SK-N-SH treated with all-trans-retinoic acid at 6 μM for 48 hours (cell line): ENCODE data around the gene LOXHD1.

Source experiments
- ARNTL ChIP-seq: fragments of 450-650 bp; formaldehyde crosslinking; IDR thresholded peaks from 2 replicates; pipeline ENCODE4 v1.5.0; 2020; ENCODE audit warnings: low read depth, mild to moderate bottlenecking, moderate library complexity, borderline replicate concordance
- CSRNP3 ChIP-seq: fragments of 250-450 bp; sonication (Bioruptor Pico); IDR thresholded peaks from 2 replicates; pipeline ENCODE4 v1.5.1; 2021; ENCODE audit warnings: mild to moderate bottlenecking, moderate library complexity
- ISL1 ChIP-seq: fragments of 250-450 bp; sonication (Bioruptor Pico); IDR thresholded peaks from 2 replicates; pipeline ENCODE4 v2.1.2; 2022; ENCODE audit warnings: mild to moderate bottlenecking, moderate library complexity
- PATZ1 ChIP-seq: fragments of 250-450 bp; sonication (Bioruptor Pico); IDR thresholded peaks from 2 replicates; pipeline ENCODE4 v1.8.0; 2020; ENCODE audit warnings: mild to moderate bottlenecking, moderate library complexity, borderline replicate concordance
- POU6F1 ChIP-seq: fragments of 250-450 bp; sonication (Bioruptor Pico); IDR thresholded peaks from 2 replicates; pipeline ENCODE4 v1.8.0; 2021; ENCODE audit warnings: low read depth, mild to moderate bottlenecking, moderate library complexity, borderline replicate concordance
- PPARA ChIP-seq: fragments of 250-450 bp; sonication (Bioruptor Pico); IDR thresholded peaks from 2 replicates; pipeline ENCODE4 v1.5.0; 2020; ENCODE audit warnings: mild to moderate bottlenecking, borderline replicate concordance
- TCF4 ChIP-seq: fragments of 250-450 bp; sonication (Bioruptor Pico); IDR thresholded peaks from 2 replicates; pipeline ENCODE4 v1.8.0; 2021; ENCODE audit warnings: mild to moderate bottlenecking, moderate library complexity, borderline replicate concordance
- TOX ChIP-seq: fragments of 250-450 bp; sonication (Bioruptor Pico); IDR thresholded peaks from 2 replicates; pipeline ENCODE4 v1.8.0; 2021; ENCODE audit warnings: mild to moderate bottlenecking, moderate library complexity, borderline replicate concordance
- TSHZ2 ChIP-seq: fragments of 250-450 bp; sonication (Bioruptor Pico); IDR thresholded peaks from 2 replicates; pipeline ENCODE4 v1.5.0; 2020; ENCODE audit warnings: mild to moderate bottlenecking, moderate library complexity
- ZC3H10 ChIP-seq: fragments of 250-450 bp; sonication (Bioruptor Pico); IDR thresholded peaks from 2 replicates; pipeline ENCODE4 v1.5.1; 2021; ENCODE audit warnings: mild to moderate bottlenecking, moderate library complexity
- ZFP3 ChIP-seq: fragments of 250-450 bp; sonication (Bioruptor Pico); IDR thresholded peaks from 2 replicates; pipeline ENCODE4 v1.5.0; 2020; ENCODE audit warnings: mild to moderate bottlenecking, moderate library complexity
- ZNF565 ChIP-seq: fragments of 450-650 bp; formaldehyde crosslinking; conservative IDR thresholded peaks from 2 replicates; pipeline ENCODE4 v1.5.0; 2020; ENCODE audit warnings: low read depth, mild to moderate bottlenecking, moderate library complexity
- ZNF8 ChIP-seq: fragments of 450-650 bp; formaldehyde crosslinking; IDR thresholded peaks from 2 replicates; pipeline ENCODE4 v1.5.0; 2020; ENCODE audit warnings: mild to moderate bottlenecking, moderate library complexity

- TF ChIP-seq ZNF565 (CRISPR knock-in tag) (no peak), TSHZ2 (CRISPR knock-in tag) (no peak), ZFP3 (no peak), ARNTL (CRISPR knock-in tag) (no peak), PPARA (no peak), CSRNP3 (no peak), PATZ1 (CRISPR knock-in tag) (no peak), TOX (CRISPR knock-in tag) (no peak), ZNF8 (no peak), ISL1 (no peak), POU6F1 (CRISPR knock-in tag) (no peak), ZC3H10 (CRISPR knock-in tag) (no peak), TCF4 (CRISPR knock-in tag) (no peak)
Measured at GRCh38 chr18:46630160-46630559, 26.9 kb downstream of the LOXHD1 start.
